ENCODE measurements around the gene KPNA1. TPM values are rescaled to one million over a fixed set of nuclear protein-coding genes. Genes with fewer than 3 reads are reported as not detected.
"Not testable (repeated sequence)": the region's sequence is repeated elsewhere in the genome, so short reads cannot be mapped to it uniquely, and the experiment has no call there.

The KPNA1 gene
- polyA plus RNA-seq, 3 donors: 18.0 to 41.2 (median 38.5) TPM

DNA sequence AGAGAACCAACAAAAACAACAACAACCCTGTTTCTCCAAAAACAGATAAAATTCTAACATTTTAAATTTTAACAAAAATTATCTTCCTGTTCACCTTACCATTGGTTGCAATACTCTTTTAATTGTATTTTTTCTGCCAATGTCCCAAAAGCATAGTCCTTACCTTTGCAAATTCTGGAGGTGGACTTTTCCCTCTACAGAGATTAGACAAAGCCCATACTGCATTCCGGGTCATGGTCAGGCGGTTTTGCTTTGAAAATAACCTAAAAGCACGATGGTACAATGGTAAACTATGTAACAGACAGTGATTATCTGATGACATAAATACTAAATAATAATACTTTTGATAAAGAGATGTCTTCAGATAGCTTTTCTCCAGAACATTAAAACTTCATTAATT is 63.4 kb downstream of the KPNA1 start:
- peaks cover 0 to 3% (median 2%) of the 10 kb centered on the region in 7 donors for H3K9me3 Mint-ChIP-seq
- H3K4me2 ChIP-seq (replicated peaks; ENCODE audit: extremely low read depth, low read length, poor library complexity, severe bottlenecking): no peak overlapping the region
- no CpG with 5 or more reads among the region's 3 CpGs for WGBS (ENCODE audit: insufficient coverage)
- H3K27ac ChIP-seq (ENCODE audit: low read depth in 1 of 2, low read length in 2 of 2): no peak overlapping the region
- H3K9ac ChIP-seq (ENCODE audit: insufficient read depth, low read length, poor library complexity, severe bottlenecking): no peak overlapping the region
- no peaks in the 10 kb centered on the region for H3K27me3 Mint-ChIP-seq (ENCODE audit: low read depth in 3 of 3)
- TF ChIP-seq, protein P1, sequence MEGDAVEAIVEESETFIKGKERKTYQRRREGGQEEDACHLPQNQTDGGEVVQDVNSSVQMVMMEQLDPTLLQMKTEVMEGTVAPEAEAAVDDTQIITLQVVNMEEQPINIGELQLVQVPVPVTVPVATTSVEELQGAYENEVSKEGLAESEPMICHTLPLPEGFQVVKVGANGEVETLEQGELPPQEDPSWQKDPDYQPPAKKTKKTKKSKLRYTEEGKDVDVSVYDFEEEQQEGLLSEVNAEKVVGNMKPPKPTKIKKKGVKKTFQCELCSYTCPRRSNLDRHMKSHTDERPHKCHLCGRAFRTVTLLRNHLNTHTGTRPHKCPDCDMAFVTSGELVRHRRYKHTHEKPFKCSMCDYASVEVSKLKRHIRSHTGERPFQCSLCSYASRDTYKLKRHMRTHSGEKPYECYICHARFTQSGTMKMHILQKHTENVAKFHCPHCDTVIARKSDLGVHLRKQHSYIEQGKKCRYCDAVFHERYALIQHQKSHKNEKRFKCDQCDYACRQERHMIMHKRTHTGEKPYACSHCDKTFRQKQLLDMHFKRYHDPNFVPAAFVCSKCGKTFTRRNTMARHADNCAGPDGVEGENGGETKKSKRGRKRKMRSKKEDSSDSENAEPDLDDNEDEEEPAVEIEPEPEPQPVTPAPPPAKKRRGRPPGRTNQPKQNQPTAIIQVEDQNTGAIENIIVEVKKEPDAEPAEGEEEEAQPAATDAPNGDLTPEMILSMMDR (IDR thresholded peaks at IDR 0.05): no peak
- H3K36me3 Mint-ChIP-seq: peaks cover 78 to 95% of the 10 kb centered on the region in 2 donors
- peaks cover 8% of the 10 kb centered on the region for H3K4me1 Mint-ChIP-seq
- intact Hi-C loops (cut with micrococcal nuclease): loop anchor here in 1 of 2 donors (10.0 kb wide), 1 partner anchor 233 kb away; the partner anchor contains the start of gene PARP14
- no peak for DNase-seq
- H3K9me3 ChIP-seq (replicated peaks in 1 of 2; ENCODE audit: control insufficient read depth in 1 of 2, insufficient read depth in 1 of 2, low read length in 2 of 2): no peaks in the 10 kb centered on the region
- H3K4me1 ChIP-seq (ENCODE audit: control insufficient read depth in 1 of 2, insufficient read depth in 2 of 2, low read length in 2 of 2): no peaks in the 10 kb centered on the region
- no peak overlapping the region for H3K4me3 Mint-ChIP-seq
- no peaks in the 10 kb centered on the region for H3K27me3 ChIP-seq (ENCODE audit: control insufficient read depth in 2 of 2, insufficient read depth in 2 of 2, low read length in 2 of 2)
- H3K36me3 ChIP-seq (replicated peaks in 1 of 2; ENCODE audit: control insufficient read depth in 1 of 2, insufficient read depth in 2 of 2, low read length in 2 of 2): peaks cover 56 to 84% of the 10 kb centered on the region in 2 donors
- no peak overlapping the region for H3K4me3 ChIP-seq (replicated peaks in 1 of 3; ENCODE audit: low read depth in 2 of 3, low read length in 3 of 3)
- H2AFZ ChIP-seq (ENCODE audit: insufficient read depth, low read depth, low read length, poor library complexity, severe bottlenecking): no peak overlapping the region
- no peak overlapping the region for H3K27ac Mint-ChIP-seq
- no peaks in the 10 kb centered on the region for H3K79me2 ChIP-seq (ENCODE audit: insufficient read depth, low read length)
- H4K20me1 ChIP-seq (ENCODE audit: insufficient read depth, low read length): no peaks in the 10 kb centered on the region

DNA sequence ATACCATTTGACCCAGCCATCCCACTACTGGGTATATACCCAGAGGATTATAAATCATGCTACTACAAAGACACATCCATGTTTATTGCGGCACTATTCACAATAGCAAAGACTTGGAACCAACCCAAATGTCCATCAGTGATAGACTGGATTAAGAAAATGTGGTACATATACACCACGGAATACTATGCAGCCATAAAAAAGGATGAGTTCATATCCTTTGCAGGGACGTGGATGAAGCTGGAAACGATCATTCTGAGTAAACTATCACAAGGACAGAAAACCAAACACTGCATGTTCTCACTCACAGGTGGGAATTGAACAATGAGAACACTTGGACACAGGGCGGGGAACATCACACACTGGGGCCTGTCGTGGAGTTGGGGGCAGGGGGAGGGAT is 66.5 kb downstream of the KPNA1 start:
- Histone ChIP-seq H3K36me3 (replicated peaks in 1 of 2; ENCODE audit: control insufficient read depth in 1 of 2, insufficient read depth in 2 of 2, low read length in 2 of 2) (peaks cover 53 to 82% of the 10 kb centered on the region in 2 donors), H3K9me3 (replicated peaks in 1 of 2; ENCODE audit: control insufficient read depth in 1 of 2, insufficient read depth in 1 of 2, low read length in 2 of 2) (peaks cover 9 to 10% of the 10 kb centered on the region in 2 donors)
- H3K4me3 Mint-ChIP-seq; H2AFZ ChIP-seq (ENCODE audit: insufficient read depth, low read depth, low read length, poor library complexity, severe bottlenecking); H3K27me3 ChIP-seq (ENCODE audit: control insufficient read depth in 2 of 2, insufficient read depth in 2 of 2, low read length in 2 of 2); DNase-seq; H3K79me2 ChIP-seq (ENCODE audit: insufficient read depth, low read length); intact Hi-C loops (cut with micrococcal nuclease); H3K27ac ChIP-seq (ENCODE audit: low read depth in 1 of 2, low read length in 2 of 2); H3K9ac ChIP-seq (ENCODE audit: insufficient read depth, low read length, poor library complexity, severe bottlenecking); H4K20me1 ChIP-seq (ENCODE audit: insufficient read depth, low read length); H3K27me3 Mint-ChIP-seq (ENCODE audit: low read depth in 3 of 3); H3K4me2 ChIP-seq (replicated peaks; ENCODE audit: extremely low read depth, low read length, poor library complexity, severe bottlenecking); H3K27ac Mint-ChIP-seq; H3K4me3 ChIP-seq (replicated peaks in 1 of 3; ENCODE audit: low read depth in 2 of 3, low read length in 3 of 3); H3K4me1 Mint-ChIP-seq; H3K4me1 ChIP-seq (ENCODE audit: control insufficient read depth in 1 of 2, insufficient read depth in 2 of 2, low read length in 2 of 2): not testable (repeated sequence)
- Mint-ChIP-seq H3K9me3 (peaks cover 2 to 16% (median 10%) of the 10 kb centered on the region in 7 donors), H3K36me3 (peaks cover 86 to 97% of the 10 kb centered on the region in 2 donors)
- WGBS (ENCODE audit: insufficient coverage): no CpG with 5 or more reads among the region's 6 CpGs

DNA sequence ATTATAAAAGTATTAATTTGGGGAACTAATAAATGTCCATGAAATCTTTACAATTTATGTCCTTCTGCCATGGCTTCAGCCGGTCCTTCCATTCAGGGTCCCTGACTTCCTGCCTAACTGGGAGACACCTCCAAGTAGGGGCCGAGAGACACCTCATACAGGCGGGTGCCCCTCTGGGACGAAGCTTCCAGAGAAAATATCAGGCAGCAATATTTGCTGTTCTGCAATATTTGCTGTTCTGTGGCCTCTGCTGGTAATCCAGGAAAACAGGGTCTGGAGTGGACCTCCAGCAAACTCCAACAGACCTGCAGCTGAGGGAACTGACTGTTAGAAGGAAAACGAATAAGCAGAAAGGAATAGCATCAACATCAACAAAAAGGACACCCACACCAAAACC is 70.2 kb downstream of the KPNA1 start:
- H3K27ac Mint-ChIP-seq; H3K27ac ChIP-seq (ENCODE audit: low read depth in 1 of 2, low read length in 2 of 2); intact Hi-C loops (cut with micrococcal nuclease); H4K20me1 ChIP-seq (ENCODE audit: insufficient read depth, low read length); H3K27me3 Mint-ChIP-seq (ENCODE audit: low read depth in 3 of 3); H3K4me3 Mint-ChIP-seq; H3K79me2 ChIP-seq (ENCODE audit: insufficient read depth, low read length); DNase-seq; H3K4me3 ChIP-seq (replicated peaks in 1 of 3; ENCODE audit: low read depth in 2 of 3, low read length in 3 of 3); H3K4me1 Mint-ChIP-seq; H3K4me2 ChIP-seq (replicated peaks; ENCODE audit: extremely low read depth, low read length, poor library complexity, severe bottlenecking); H3K9ac ChIP-seq (ENCODE audit: insufficient read depth, low read length, poor library complexity, severe bottlenecking); H3K4me1 ChIP-seq (ENCODE audit: control insufficient read depth in 1 of 2, insufficient read depth in 2 of 2, low read length in 2 of 2); H3K27me3 ChIP-seq (ENCODE audit: control insufficient read depth in 2 of 2, insufficient read depth in 2 of 2, low read length in 2 of 2); H2AFZ ChIP-seq (ENCODE audit: insufficient read depth, low read depth, low read length, poor library complexity, severe bottlenecking): not testable (repeated sequence)
- peaks cover 58 to 83% of the 10 kb centered on the region in 2 donors for H3K36me3 ChIP-seq (replicated peaks in 1 of 2; ENCODE audit: control insufficient read depth in 1 of 2, insufficient read depth in 2 of 2, low read length in 2 of 2)
- WGBS (ENCODE audit: insufficient coverage): 96% methylated on average over 4 of the region's 5 CpGs
- H3K9me3 Mint-ChIP-seq: peaks cover 2 to 16% (median 10%) of the 10 kb centered on the region in 7 donors
- peaks cover 93 to 98% of the 10 kb centered on the region in 2 donors for H3K36me3 Mint-ChIP-seq
- H3K9me3 ChIP-seq (replicated peaks in 1 of 2; ENCODE audit: control insufficient read depth in 1 of 2, insufficient read depth in 1 of 2, low read length in 2 of 2): peaks cover 9 to 10% of the 10 kb centered on the region in 2 donors

DNA sequence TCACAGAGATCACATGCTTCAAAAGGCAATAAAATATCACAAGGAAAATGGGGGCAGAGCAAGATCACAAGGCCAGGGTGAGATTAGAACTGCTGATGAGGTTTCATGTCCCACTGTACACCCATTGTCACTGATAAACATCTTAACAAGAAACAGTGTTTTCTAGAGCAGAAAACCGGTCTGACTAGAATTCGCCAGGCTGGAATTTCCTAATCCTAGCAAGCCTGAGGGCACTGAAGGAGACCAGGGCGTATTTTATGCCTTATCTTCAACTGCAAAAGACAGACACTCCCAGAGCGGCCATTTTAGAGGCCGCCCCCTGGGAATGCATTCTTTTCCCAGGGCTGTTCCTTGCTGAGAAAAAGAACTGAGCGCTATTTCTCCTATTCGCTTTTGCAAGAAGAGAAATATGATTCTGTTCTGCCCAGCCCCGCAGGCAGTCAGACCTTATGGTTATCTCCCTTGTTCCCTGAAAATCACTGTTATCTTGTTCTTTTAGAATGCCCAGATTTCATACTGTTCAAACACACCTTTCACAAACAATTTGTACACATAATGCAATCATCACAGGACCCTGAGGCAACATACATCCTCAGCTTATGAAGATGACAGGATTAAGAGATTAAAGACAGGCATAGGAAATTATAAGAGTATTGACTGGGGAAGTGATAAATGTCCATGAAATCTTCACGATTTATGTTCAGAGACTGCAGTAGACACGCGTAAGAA is 70.8 kb downstream of the KPNA1 start:
- H3K27me3 Mint-ChIP-seq (ENCODE audit: low read depth in 3 of 3); H3K4me1 ChIP-seq (ENCODE audit: control insufficient read depth in 1 of 2, insufficient read depth in 2 of 2, low read length in 2 of 2); H3K79me2 ChIP-seq (ENCODE audit: insufficient read depth, low read length); H3K4me2 ChIP-seq (replicated peaks; ENCODE audit: extremely low read depth, low read length, poor library complexity, severe bottlenecking); H4K20me1 ChIP-seq (ENCODE audit: insufficient read depth, low read length); H3K27me3 ChIP-seq (ENCODE audit: control insufficient read depth in 2 of 2, insufficient read depth in 2 of 2, low read length in 2 of 2); H2AFZ ChIP-seq (ENCODE audit: insufficient read depth, low read depth, low read length, poor library complexity, severe bottlenecking); intact Hi-C loops (cut with micrococcal nuclease); H3K4me3 Mint-ChIP-seq; H3K4me3 ChIP-seq (replicated peaks in 1 of 3; ENCODE audit: low read depth in 2 of 3, low read length in 3 of 3); DNase-seq; H3K27ac ChIP-seq (ENCODE audit: low read depth in 1 of 2, low read length in 2 of 2); H3K4me1 Mint-ChIP-seq; H3K27ac Mint-ChIP-seq; H3K9ac ChIP-seq (ENCODE audit: insufficient read depth, low read length, poor library complexity, severe bottlenecking): not testable (repeated sequence)
- Histone ChIP-seq H3K36me3 (replicated peaks in 1 of 2; ENCODE audit: control insufficient read depth in 1 of 2, insufficient read depth in 2 of 2, low read length in 2 of 2) (peaks cover 58 to 83% of the 10 kb centered on the region in 2 donors), H3K9me3 (replicated peaks in 1 of 2; ENCODE audit: control insufficient read depth in 1 of 2, insufficient read depth in 1 of 2, low read length in 2 of 2) (peaks cover 9 to 10% of the 10 kb centered on the region in 2 donors)
- H3K9me3 Mint-ChIP-seq: peaks cover 4 to 16% (median 10%) of the 10 kb centered on the region in 7 donors
- 97% methylated on average over 3 of the region's 11 CpGs for WGBS (ENCODE audit: insufficient coverage)
- H3K36me3 Mint-ChIP-seq: peaks cover 88 to 97% of the 10 kb centered on the region in 2 donors
